SH-SY5Y (cell line): ENCODE measurements around the gene LAMB1.

Experiments
- GATA2 ChIP-seq: IDR thresholded peaks from 2 replicates; pipeline ENCODE4 v1.6.1; 2011; ENCODE audit warnings: mild to moderate bottlenecking, low read depth, low read length
- GATA3 ChIP-seq: IDR thresholded peaks from 2 replicates; pipeline ENCODE4 v1.6.1; 2011; ENCODE audit warnings: low read depth, mild to moderate bottlenecking, low read length, moderate library complexity

Gene LAMB1

GRCh38 chr7:107920048-107920772, 82.8 kb downstream of the LAMB1 start:
- no peak for TF ChIP-seq GATA2
- no peak for TF ChIP-seq GATA3

GRCh38 chr7:107918948-107919347, 84.0 kb downstream of the LAMB1 start:
- TF ChIP-seq GATA2 (no peak), GATA3 (no peak)

- TF ChIP-seq GATA3 (no peak), GATA2 (no peak)
These were observed 85.0 kb downstream of the LAMB1 start for GRCh38 chr7:107917763-107918651.

- TF ChIP-seq GATA2, result no peak
- TF ChIP-seq GATA3, result no peak
These were observed 87.4 kb downstream of the LAMB1 start for GRCh38 chr7:107915541-107915940.

- TF ChIP-seq GATA2, result no peak
- no peak for TF ChIP-seq GATA3
These were observed 88.1 kb downstream of the LAMB1 start for GRCh38 chr7:107914831-107915230.

- TF ChIP-seq GATA3, result no peak
- TF ChIP-seq GATA2, result no peak
These were observed 89.1 kb downstream of the LAMB1 start for GRCh38 chr7:107913851-107914250.

- TF ChIP-seq GATA2 (no peak), GATA3 (no peak)
These were observed 91.0 kb downstream of the LAMB1 start for GRCh38 chr7:107911981-107912380.

- TF ChIP-seq GATA3 (no peak), GATA2 (no peak)
These were observed 93.5 kb downstream of the LAMB1 start for GRCh38 chr7:107909445-107909844.

GRCh38 chr7:107907790-107908189, 95.2 kb downstream of the LAMB1 start:
- no peak for TF ChIP-seq GATA3
- TF ChIP-seq GATA2, result no peak

GRCh38 chr7:107902381-107902780, 100.6 kb downstream of the LAMB1 start:
- no peak for TF ChIP-seq GATA2
- no peak for TF ChIP-seq GATA3

- TF ChIP-seq GATA3 (no peak), GATA2 (no peak)
These were observed 102.4 kb downstream of the LAMB1 start for GRCh38 chr7:107900496-107901015.

GRCh38 chr7:107898997-107899594, 103.9 kb downstream of the LAMB1 start:
- TF ChIP-seq GATA2 (no peak), GATA3 (no peak)

- TF ChIP-seq GATA2 (no peak), GATA3 (no peak)
These were observed 111.2 kb downstream of the LAMB1 start for GRCh38 chr7:107891636-107892366.

GRCh38 chr7:107890962-107891635, 111.9 kb downstream of the LAMB1 start, which contains the start of gene DLD:
TSS of gene DLD (plus strand) at chr7:107891183. CDS start at chr7:107891251, 68 bp downstream.
- TF ChIP-seq GATA3 (no peak), GATA2 (no peak)
